CD1c-positive myeloid dendritic cell (primary cell): ENCODE measurements around the gene NOX5.

ENCODE experiments used
- DNase-seq: peaks from one replicate; pipeline ENCODE4 v3.0.0-alpha.2; 2016; ENCODE audit errors: extremely low spot score

Gene NOX5

GRCh38 chr15:69081310-69082004 is 67.0 kb downstream of the NOX5 start:
- DNase-seq, result no peak

DNA sequence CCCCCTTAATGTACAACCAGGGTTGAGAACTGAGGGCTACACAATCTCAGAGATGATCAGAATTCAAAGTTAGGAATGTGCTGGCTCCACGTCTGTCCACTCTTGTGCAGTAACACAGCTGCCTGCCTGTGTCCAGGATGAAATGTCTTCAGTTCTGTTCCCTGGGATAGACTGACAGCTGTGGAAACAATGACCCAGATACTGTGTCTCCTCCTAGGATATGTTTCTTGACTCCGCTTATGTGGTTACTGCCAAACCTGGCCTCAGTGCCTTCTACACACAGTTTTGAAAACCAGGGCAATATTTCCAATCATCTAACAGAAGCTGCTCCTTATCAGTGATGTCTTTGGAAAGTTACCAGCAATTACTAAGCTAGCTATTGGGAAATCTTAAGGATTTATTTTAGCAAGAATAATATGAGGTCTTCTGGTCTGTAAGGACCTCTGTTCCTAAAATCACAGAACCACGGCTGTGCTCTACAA is 67.6 kb downstream of the NOX5 start:
- DNase-seq, result no peak

DNA sequence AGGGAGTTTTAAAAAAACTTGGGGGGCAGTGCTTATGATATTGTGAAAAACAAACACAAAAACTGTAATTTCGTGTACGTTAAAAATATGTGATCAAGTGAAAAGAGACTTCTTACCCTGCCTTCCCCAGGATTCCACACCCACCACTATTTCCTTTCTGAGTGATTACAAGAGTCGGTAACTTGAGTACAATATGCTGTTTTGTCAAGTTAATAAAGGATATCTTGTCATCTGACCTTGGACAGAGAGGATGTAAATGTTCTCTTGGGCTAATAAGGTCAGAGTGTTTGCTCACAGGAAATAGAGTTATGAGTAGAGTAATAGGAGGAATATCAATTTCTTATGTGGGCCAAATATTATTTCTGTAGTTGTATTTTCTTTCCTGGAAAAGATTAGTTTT is 68.1 kb downstream of the NOX5 start:
- no peak for DNase-seq

GRCh38 chr15:69084404-69085030 is 70.0 kb downstream of the NOX5 start:
- no peak for DNase-seq

- DNase-seq, result no peak
Measured at GRCh38 chr15:69085325-69086081, 71.0 kb downstream of the NOX5 start.

DNA sequence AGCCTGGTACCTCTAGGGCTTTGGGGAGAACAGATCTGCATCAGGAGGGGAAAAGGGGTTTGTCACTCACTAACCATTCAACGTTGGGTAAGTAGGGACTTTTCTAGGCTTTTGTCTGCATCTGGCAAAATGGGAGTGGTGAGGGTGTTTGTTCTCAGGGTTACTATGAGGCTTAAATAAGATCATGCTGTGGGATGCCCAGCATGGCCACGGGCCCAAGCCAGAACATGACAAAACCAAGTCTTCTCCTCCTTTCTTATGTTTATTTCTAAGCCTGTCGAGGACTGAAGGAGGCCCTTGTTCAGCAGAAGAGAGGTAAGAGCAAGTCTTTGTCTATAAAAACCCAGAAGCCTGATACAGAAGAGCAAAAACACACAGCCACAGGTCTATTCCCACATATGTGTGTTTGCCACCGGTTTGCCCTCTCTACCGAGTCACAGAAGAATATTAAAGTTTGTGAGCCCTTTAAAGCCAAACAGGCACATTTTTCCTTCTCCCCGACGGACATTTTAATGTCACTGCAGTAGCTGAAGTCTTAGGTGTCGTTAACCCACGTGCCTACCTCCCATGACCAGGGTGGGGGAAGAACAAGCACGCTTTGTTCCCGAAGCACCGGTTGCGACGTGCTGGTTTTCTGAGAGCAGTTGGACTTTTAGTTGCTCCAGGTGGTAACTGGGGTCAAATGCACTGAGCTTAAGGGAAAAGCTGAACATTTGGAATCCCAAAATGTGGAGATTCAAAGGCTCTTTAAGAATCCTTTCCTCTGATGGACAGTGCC is 72.1 kb downstream of the NOX5 start:
- DNase-seq, result no peak

DNA sequence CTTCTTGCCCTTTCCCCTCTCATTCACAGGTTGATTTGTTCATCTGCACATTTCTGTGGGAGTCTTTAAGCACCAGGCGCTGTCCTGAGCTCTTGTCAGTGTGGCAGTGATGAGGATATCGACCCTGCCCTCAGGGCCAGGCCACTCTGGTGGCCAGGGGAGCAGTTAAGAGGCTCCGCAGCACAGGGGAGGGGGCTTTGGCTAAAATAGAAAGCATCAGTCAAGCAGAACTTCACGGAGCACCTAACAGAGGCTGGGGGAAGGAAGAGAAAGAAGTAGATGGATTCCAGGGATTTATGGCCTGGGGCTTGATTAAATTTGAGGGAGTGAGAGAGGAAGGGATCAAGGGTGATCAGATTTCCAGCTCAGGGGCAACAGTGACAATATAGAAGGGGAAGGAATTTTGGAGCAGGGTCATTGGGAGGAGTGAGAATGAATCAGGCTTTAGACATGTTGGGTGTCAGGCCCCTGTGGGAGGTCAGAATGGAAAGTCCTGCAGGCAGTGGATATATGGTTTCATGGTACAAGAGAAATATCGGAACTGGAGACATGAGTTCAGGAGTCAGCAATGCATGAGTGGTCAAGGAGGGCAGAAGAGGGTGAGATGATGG is 73.0 kb downstream of the NOX5 start:
- DNase-seq, result no peak

- peak; percentile 20 for DNase-seq
Measured at GRCh38 chr15:69088300-69088965, 73.9 kb downstream of the NOX5 start.

DNA sequence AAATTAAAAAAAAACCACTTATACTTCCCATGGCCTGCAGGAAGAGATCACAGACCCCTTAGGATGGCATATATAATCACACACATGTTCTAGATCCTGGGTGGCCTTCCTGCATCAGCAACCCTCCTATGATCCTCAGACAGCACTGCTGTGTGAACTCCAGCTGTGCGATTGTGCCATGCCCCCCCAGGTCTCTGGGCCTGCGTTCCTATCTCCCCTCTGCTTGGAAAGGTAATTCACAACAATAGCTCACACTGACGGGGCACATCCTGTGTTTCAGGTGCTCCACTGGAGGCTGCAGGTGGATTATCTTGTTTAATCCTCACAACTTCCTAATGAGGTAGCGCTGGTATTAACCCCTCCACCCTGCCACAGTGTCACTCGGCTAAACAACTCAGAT is 74.8 kb downstream of the NOX5 start:
- DNase-seq, result no peak

GRCh38 chr15:69090197-69090948 is 75.9 kb downstream of the NOX5 start:
- DNase-seq, result no peak

DNA sequence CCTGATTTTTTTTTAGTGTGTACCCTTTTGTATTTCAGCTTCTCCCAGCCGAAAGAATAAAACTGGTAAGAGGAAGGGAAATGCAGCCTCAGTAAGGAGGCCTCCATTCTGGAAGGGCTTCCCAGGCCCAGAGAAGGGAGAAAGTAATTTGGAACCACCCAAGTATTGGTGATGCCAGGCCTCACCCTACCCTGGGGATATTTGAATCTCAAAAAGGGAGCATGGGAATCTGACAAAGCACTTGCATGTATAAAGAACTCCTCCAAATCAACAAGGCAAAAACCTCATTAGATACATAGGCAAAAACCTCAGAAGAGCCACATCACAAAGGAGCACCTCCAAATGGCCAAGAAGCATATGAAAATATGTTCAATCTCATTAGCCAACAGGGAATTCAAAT is 77.2 kb downstream of the NOX5 start:
- DNase-seq, result no peak

GRCh38 chr15:69092159-69092558 is 77.7 kb downstream of the NOX5 start:
- no peak for DNase-seq

DNA sequence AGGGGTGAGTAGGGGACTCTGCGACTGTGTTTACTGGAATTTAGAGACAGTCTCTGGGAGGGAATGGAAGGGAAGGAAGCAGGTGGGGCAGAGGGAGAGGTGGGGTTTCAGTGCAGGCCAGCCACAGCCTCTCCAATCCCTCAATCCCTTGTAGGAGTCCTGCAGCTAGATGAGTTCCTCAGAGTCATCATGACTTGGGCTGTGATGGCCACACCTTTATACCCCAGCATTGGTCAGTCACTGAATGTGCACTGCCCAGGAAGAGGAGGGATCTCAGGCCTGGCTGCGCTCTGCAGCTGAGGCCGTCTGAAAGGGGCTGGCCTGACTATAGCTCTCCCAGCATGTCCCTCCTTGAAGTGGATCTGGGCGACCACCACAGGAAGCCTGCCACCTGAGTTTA is 78.6 kb downstream of the NOX5 start:
- DNase-seq, result peak; percentile 22

GRCh38 chr15:69093614-69094013 is 79.1 kb downstream of the NOX5 start:
- DNase-seq, result no peak

DNA sequence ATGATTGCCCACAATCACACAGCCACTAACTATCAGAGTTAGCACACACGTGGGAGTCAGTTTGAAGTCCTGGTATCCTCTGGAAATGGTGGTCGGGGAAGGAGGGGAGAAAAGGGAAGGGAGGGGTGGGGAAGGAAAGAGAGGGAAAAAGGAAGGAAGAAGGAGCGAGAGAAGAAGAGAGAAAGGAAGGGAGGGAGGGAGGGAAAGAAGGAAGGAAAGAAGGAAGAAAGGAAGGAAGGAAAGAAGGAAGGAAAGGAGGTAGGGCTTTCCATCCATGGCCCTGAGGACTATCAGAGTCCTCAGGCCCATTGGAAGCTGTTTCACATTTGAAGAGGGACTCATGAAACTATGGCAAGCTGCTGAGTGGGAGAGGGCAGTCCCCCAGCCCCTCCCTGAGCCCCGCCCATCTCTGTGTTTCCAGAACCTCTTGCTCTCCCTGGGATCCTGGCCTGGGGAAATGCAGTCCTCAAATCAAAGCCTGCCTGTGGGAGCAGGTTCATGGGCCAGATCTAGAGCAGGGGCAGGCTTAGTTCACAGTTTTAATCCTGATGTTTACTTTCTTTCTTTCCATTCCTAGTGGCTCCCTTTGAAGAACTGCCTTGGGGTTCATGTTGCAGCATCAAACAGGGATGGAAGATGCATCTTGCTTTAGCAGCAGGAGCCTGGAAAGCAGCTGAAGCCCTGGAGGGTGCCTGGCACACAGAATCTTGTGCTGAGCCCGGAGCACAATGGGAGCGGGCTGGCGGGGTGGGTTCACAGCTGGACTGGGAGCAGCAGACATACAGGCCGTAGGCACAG is 79.8 kb downstream of the NOX5 start:
- DNase-seq, result no peak

GRCh38 chr15:69095274-69095673 is 80.8 kb downstream of the NOX5 start:
- DNase-seq, result no peak

DNA sequence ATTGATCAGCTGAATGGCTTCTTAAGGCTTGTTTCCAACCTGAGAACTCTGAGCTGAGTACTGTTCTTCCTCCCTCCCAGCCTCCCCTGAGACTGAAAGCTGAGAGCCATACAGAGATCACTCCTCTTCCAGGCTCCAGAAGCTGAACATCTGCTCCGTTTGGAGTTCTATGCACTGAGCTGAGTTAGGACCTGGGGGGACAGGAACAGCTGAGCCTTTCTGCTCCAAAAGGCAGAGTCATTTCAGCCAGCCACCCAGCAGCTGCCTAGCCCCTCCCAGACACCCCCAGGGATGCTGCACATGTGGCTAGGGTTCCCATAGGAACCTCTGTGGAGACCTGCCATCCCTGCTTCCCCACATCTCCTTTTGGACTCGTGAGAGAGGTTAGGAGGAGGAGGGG is 81.7 kb downstream of the NOX5 start:
- DNase-seq, result no peak

- no peak for DNase-seq
Measured at GRCh38 chr15:69096626-69097025, 82.1 kb downstream of the NOX5 start.

GRCh38 chr15:69098771-69099170 is 84.3 kb downstream of the NOX5 start:
- no peak for DNase-seq

DNA sequence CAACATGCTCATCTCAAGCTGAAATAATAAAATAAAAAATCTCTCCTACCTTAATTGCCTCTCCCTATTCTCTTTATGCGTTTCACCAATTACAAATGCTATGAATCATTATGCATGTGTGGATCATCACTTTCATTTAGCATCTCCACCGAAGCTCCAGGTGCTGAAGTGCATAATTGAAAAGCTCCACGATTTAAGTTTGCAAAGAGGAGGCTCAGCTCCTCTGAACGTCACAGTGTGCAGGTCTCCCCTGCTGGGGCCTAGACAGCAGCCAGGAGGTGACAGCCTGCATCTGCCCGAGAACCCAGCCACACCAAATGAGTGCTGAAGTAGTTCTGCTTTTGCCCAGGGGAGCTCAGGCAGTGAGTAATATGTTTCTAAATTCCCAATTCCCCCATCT is 85.4 kb downstream of the NOX5 start:
- peak; percentile 11 for DNase-seq
